Adrenal gland (tissue), 5 donors: Measurements from ENCODE around the gene DIP2A.

Experiments used
- POLR2A ChIP-seq, 2 donors: fragments of 450-650 bp; IDR thresholded peaks; one replicate each; pipeline ENCODE4 v1.6.1; 2017; ENCODE audit warnings: antibody characterized with exemption in 2 of 2, mild to moderate bottlenecking in 2 of 2, moderate library complexity in 1 of 2
- TF ChIP-seq, protein P1 (sequence below), 6 experiments: fragments of 450-650 bp in 4 of 6; fragments of 200-600 bp in 2 of 6; sonication (generic) in 1 of 6; IDR thresholded peaks; 1 replicate in 5 of 6; 2 replicates in 1 of 6; pipeline versions ENCODE4 v1.5.1 to v1.8.0; 2016 to 2021; ENCODE audit warnings: antibody characterized with exemption in 6 of 6, mild to moderate bottlenecking in 2 of 6, moderate library complexity in 1 of 6
- donor health status: DM: no; HTN: no; CAD: no.

DNA sequence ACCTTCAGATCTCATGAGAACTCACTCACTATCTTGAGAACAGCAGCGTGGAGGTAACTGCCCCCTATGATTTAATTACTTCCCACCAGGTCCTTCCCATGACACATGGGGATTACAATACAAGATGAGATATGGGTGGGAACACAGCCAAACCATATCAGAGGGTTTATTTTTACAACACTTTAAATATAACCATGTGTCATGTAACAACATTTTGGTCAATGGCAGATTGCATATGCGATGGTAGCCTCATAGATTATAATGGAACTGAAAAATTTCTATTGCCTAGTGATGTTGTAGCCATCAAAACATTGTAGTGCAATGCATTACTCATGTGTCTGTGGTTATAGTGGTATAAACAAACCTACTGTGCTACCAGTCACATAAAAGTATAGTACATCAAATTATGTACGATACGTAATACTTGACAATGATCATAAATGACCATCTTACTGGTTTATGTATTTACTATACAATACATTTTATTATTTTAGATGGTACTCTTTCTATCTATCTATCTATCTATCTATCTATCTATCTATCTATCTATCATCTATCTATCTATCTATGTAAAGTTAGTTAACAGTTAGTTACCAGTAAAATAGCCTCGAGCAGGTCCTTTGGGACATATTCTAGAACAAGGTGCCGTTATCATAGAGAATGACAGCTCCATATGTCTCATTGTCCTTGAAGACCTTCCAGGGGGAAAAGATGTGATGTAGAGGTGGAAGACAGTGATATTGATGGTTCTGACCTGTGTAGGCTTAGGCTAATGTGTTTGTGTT lies 158.8 kb downstream of the DIP2A start:
- TF ChIP-seq, protein P1, sequence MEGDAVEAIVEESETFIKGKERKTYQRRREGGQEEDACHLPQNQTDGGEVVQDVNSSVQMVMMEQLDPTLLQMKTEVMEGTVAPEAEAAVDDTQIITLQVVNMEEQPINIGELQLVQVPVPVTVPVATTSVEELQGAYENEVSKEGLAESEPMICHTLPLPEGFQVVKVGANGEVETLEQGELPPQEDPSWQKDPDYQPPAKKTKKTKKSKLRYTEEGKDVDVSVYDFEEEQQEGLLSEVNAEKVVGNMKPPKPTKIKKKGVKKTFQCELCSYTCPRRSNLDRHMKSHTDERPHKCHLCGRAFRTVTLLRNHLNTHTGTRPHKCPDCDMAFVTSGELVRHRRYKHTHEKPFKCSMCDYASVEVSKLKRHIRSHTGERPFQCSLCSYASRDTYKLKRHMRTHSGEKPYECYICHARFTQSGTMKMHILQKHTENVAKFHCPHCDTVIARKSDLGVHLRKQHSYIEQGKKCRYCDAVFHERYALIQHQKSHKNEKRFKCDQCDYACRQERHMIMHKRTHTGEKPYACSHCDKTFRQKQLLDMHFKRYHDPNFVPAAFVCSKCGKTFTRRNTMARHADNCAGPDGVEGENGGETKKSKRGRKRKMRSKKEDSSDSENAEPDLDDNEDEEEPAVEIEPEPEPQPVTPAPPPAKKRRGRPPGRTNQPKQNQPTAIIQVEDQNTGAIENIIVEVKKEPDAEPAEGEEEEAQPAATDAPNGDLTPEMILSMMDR (IDR thresholded peaks at IDR 0.05), result no peak
- TF ChIP-seq POLR2A (IDR thresholded peaks at IDR 0.05), result no peak
